Rectal smooth muscle tissue (tissue), 1 donor: Measurements from ENCODE around the gene TGFBR3.

ENCODE experiments used
- H3K27ac ChIP-seq: one replicate; pipeline ENCODE4 v1.7.0; 2013; ENCODE audit warnings: low read depth, low read length, inconsistent platforms
- H3K27me3 ChIP-seq: one replicate; pipeline ENCODE4 v1.7.0; 2013; ENCODE audit warnings: low read length; ENCODE audit not compliant: control insufficient read depth, insufficient read depth
- H3K36me3 ChIP-seq: one replicate; pipeline ENCODE4 v1.7.0; 2013; ENCODE audit warnings: low read length; ENCODE audit not compliant: control insufficient read depth, insufficient read depth
- H3K4me1 ChIP-seq: one replicate; pipeline ENCODE4 v1.7.0; 2013; ENCODE audit warnings: low read length; ENCODE audit not compliant: control insufficient read depth, insufficient read depth
- H3K4me3 ChIP-seq: one replicate; pipeline ENCODE4 v1.7.0; 2013; ENCODE audit warnings: low read length
- H3K9ac ChIP-seq: one replicate; pipeline ENCODE4 v1.7.0; 2013; ENCODE audit warnings: low read length

The TGFBR3 gene

DNA sequence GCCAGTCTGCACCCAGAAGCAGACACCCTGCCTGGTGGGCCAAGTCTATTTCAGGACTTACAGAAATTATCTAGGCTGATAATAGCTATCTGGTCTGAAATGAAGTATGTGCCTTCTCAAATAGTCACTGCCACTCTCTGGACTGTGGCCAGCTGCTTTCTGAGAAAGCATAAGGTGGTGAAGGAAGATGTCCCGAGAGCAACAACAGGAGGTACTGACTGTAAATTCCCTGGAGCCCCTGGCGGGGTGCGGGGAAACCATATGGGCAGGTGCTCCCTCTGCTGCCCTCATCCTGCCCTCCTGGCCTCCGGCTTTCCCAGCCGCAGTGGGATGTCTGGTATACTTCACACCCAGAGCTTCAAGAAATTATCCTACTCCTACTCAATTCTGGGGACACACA, 86.8 kb downstream of the TGFBR3 start:
- H3K4me1 ChIP-seq, result peaks cover 18% of the 10 kb centered on the region
- peak overlapping the region; percentile 26 for H3K27ac ChIP-seq

DNA sequence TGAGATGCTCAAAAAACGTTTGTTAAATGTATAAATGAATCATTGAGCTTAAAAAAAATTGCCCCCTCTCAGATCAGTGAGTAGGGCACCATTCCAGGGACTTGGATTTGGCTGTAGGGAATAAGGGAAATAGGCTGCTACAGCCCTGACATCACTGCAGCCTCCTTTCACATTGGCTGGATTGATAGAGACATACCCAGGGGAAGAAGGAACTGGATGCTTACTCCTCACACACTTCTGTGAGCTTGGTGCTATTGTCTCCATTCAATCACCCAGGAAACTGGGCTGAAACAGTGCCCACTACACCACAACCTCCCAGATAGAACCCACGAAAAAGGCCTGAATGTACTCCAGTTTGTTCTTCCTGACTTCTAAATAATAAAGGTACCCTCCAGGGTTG, 87.2 kb downstream of the TGFBR3 start:
- H3K9ac ChIP-seq, result no peak overlapping the region
- H3K4me3 ChIP-seq, result no peak overlapping the region
- peaks cover 18% of the 10 kb centered on the region for H3K4me1 ChIP-seq
- peak overlapping the region; percentile 26 for H3K27ac ChIP-seq
- H3K36me3 ChIP-seq, result no peaks in the 10 kb centered on the region
- no peaks in the 10 kb centered on the region for H3K27me3 ChIP-seq

More for the DNA sequence above, 86.8 kb downstream of the TGFBR3 start:
- H3K27me3 ChIP-seq, result no peaks in the 10 kb centered on the region
- no peak overlapping the region for H3K9ac ChIP-seq
- H3K4me3 ChIP-seq, result no peak overlapping the region
- no peaks in the 10 kb centered on the region for H3K36me3 ChIP-seq

DNA sequence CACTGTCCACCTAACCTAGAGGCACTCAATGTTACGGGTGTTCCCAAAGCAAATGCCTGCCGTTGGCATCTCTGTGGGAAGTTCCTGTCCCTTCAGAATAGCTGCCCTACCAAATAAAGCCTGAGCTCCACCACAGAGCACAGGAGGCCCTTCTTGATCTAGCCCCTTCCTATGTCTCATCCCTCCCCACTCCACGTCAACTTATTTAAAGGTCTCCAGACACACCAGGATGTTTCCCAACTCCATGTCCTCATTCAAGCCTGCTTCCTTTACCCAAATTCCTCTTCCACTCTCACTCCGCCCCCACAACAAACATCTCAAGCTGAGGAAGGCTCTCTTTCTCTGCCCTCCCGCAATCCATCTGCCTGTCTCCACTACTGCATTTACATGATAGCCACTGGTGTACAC, 87.7 kb downstream of the TGFBR3 start:
- Histone ChIP-seq H3K27ac (peak overlapping the region; percentile 25), H3K27me3 (no peaks in the 10 kb centered on the region), H3K9ac (no peak overlapping the region), H3K4me1 (peaks cover 18% of the 10 kb centered on the region), H3K4me3 (no peak overlapping the region), H3K36me3 (no peaks in the 10 kb centered on the region)

DNA sequence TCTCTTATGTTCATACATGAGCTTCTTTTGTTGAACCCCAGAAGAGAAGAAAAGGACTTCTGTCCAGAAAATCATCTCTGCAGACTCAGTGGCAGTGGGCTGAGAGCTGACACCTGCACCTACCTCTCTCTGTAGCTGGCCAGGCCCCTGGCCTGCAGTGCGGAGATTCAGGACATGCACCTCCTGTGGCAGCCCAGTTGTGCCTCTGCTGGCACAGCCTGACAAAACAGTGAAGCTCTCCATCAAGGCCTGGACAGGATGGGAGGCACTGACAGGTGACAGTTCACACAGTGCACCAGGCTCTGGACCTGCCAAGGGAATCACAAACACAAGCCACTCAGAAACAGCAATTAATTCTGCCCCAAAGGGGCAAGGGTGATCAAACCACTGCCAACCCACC, 88.8 kb downstream of the TGFBR3 start:
- Histone ChIP-seq H3K27ac (no peak overlapping the region), H3K9ac (no peak overlapping the region)

DNA sequence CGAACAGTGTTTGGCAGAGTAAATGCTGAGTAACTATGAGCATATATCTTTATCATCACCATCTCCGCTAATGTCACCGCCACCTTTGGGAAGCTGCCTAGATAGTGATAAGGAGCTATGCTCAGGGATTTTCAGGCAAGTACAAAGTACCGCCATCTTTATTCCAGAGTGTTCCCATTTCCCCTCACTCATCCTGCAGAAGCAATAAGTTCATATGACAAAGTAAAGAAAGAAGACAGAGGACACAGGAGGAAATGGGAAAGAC, 89.6 kb downstream of the TGFBR3 start:
- Histone ChIP-seq H3K4me3 (no peak overlapping the region), H3K27me3 (no peaks in the 10 kb centered on the region), H3K4me1 (peaks cover 33% of the 10 kb centered on the region), H3K9ac (no peak overlapping the region), H3K27ac (peak overlapping the region; percentile 74), H3K36me3 (no peaks in the 10 kb centered on the region)

More for the DNA sequence above, 88.8 kb downstream of the TGFBR3 start:
- H3K27me3 ChIP-seq, result no peaks in the 10 kb centered on the region
- no peaks in the 10 kb centered on the region for H3K36me3 ChIP-seq
- H3K4me1 ChIP-seq, result peaks cover 25% of the 10 kb centered on the region
- H3K4me3 ChIP-seq, result no peak overlapping the region

DNA sequence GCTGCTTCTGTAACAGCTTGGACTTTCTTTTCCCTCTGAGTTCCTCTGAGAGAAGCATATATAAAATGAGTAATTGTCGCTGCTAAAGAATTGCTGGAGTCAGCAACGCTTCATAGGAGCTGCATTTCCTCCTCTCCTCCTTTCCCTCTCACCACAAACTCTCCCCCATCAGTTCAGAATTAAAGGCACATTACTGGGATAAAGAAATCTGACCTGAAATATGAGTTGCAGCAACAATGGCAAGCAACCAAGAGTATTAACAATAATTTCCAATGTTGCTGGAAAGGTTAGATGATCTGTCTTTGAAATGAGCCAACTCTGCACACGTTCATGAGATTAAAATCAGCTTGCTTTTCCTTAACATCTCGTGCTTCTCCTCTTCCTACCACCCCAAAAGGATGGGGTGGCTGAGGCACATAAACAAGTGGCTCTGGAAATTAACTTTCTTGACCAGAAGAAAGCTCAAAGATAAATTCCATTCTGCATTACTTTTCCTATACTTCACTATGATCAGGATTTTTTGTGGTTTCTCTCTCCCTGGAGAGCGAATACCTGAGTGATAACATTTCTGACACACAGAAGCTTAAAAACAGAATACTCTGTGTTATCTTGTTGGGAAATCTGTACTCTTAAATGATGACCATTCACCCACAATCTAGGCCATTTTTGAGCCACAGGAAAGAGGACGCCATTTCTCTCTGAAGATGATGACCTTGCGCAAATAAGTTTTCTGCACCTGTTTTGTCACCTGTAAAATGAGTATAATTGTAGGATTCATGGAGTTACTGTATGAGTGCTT, 90.2 kb downstream of the TGFBR3 start:
- Histone ChIP-seq H3K27me3 (no peaks in the 10 kb centered on the region), H3K27ac (peak overlapping the region; percentile 74), H3K9ac (no peak overlapping the region), H3K36me3 (no peaks in the 10 kb centered on the region), H3K4me3 (no peak overlapping the region), H3K4me1 (peaks cover 34% of the 10 kb centered on the region)

DNA sequence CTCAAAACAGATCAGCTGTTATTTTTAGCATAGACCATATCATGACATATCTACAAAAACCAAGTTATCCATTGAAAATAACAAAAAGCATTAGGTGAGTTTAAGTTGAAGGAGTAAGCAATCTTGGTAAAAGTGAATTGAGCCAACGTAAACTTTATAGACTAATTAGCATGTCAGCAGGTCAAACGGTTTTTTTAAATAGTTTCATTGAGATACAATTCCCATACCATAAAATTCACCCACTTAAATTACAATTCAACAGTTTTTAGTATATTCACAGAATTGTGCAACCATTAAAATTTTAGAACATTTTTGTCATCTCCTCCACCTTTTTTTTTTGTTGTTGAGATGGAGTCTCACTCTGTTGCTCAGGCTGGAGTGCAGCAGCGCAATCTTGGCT, 92.1 kb downstream of the TGFBR3 start:
- no peaks in the 10 kb centered on the region for H3K36me3 ChIP-seq
- H3K9ac ChIP-seq, result no peak overlapping the region
- no peaks in the 10 kb centered on the region for H3K27me3 ChIP-seq
- H3K4me3 ChIP-seq, result no peak overlapping the region
- H3K4me1 ChIP-seq, result peaks cover 39% of the 10 kb centered on the region
- H3K27ac ChIP-seq, result no peak overlapping the region

DNA sequence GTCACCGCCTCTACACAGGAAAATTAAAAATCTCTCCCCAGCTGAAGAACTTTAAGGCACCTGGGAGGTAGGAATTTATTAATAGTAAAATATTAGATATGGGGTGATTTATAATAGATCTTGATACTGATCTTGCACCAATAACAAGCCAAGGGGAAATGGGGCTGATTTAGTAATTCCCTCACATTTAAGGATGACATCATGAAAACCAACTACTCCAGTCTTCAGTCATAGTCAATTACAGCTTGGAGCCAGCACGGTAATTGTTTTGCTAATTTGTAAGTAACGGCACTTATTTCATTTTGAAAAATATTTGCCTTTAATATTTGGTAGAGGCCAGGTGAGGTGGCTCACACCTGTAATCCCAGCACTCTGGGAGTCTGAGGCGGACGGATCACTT, 92.8 kb downstream of the TGFBR3 start:
- no peak overlapping the region for H3K9ac ChIP-seq
- peaks cover 44% of the 10 kb centered on the region for H3K4me1 ChIP-seq
- no peak overlapping the region for H3K4me3 ChIP-seq
- H3K36me3 ChIP-seq, result no peaks in the 10 kb centered on the region
- H3K27me3 ChIP-seq, result no peaks in the 10 kb centered on the region
- peak overlapping the region; percentile 59 for H3K27ac ChIP-seq

DNA sequence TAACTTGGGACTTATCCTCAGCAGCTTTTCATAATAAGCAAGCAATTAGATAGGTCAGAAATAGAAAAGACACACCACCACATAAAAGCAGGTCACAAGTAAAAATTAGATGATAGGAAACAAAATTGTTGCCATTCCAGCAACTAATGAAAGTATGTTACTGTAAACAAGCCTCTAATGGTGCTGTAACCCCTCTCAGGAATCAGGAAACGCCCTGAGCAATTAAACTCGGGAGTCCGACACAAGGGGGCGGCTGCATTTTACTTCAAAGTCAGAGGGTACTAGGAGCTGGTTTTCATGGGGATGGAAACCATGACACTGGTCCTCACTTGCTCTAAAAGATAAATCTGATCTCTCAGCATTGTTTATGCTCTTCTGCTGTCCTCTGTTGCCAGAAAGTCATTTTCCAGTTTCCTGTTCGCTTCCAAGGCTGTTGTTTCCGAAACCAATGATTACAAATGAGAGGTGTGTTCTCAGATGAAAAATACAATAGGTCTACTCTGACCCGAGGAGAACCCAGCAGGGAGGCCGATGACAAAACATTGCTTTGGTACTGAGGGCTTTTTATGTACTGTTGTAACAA, 93.4 kb downstream of the TGFBR3 start:
- no peaks in the 10 kb centered on the region for H3K27me3 ChIP-seq
- peaks cover 46% of the 10 kb centered on the region for H3K4me1 ChIP-seq
- peak overlapping the region; percentile 59 for H3K27ac ChIP-seq
- H3K36me3 ChIP-seq, result no peaks in the 10 kb centered on the region
- no peak overlapping the region for H3K4me3 ChIP-seq
- no peak overlapping the region for H3K9ac ChIP-seq

DNA sequence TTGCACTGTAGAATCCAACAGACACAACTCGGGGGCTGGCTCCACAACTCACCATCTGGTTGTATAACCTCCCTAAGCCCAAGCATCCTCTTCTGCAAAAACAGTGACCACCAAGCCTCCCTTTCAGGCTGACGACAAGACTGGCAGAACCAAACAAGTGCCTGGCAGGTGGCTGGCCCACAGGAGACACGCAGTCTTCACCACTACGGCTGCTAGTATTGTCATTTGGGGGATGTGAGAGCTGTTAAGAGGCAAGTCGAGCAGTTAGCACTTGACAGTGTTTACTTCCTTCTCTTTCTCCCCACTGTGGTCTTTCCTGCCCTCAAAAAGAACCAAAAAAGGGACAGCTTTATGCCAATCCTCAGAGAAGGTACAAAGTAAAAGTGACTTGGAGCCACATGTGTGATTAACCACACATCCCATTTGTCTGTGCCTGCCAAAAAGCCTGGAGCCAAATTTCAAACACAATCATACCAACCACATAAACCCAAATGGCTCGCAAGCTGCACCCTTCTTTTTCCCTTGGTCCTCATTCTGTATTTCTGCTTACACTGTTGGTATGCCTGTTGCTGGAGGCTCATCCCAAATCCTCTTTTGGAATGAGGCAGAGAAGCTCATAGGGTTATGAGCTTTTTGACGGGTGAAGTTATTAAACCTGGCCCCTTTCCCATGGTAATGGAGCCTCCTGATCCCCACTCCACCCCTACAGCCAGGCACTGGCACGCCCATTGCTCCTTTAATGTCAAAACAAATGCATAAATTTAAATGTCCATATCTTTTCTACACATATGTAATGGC, 94.1 kb downstream of the TGFBR3 start:
- Histone ChIP-seq H3K27me3 (no peaks in the 10 kb centered on the region), H3K4me3 (no peak overlapping the region), H3K9ac (no peak overlapping the region), H3K4me1 (peaks cover 46% of the 10 kb centered on the region), H3K27ac (peak overlapping the region; percentile 59), H3K36me3 (no peaks in the 10 kb centered on the region)

DNA sequence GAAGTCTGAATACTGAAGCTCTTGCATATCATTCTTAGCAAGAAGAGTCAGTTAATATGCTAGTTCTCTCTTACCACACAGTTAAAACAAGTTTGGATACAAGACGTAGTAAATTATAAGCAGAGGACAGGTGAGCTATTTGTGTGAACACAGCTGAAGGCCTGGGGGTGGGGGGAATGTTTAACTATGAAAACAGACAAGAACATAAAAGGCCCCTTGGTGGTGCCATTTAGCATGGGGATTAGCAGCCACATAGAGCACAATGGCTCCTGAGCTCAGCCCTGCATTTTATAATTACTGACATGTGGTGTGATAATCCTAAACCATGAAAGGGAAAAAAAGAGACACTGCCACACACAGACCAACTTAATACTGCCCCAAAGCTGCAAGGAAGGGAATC, 94.8 kb downstream of the TGFBR3 start:
- no peak overlapping the region for H3K9ac ChIP-seq
- H3K27ac ChIP-seq, result peak overlapping the region; percentile 59
- H3K4me1 ChIP-seq, result peaks cover 46% of the 10 kb centered on the region

DNA sequence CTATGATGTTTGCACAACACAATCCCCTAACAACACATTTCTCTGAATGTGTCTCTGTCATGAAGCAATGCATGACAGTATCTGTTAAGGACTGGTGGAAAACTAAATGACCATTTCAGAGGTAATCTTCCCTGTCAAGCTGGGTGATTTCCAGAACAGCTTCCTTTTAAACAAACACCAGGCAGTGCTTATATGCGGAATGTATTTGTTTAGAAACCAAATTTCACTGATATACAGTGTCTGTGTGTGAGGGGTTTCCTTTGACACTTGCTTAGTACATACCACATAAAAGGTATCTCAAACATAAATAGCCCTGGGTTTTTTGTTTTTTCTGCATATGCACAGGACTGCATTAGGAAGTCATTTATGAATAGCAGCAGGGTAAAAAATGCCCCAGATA, 95.6 kb downstream of the TGFBR3 start:
- H3K36me3 ChIP-seq, result no peaks in the 10 kb centered on the region
- H3K9ac ChIP-seq, result no peak overlapping the region
- H3K27me3 ChIP-seq, result no peaks in the 10 kb centered on the region
- no peak overlapping the region for H3K4me3 ChIP-seq
- peaks cover 39% of the 10 kb centered on the region for H3K4me1 ChIP-seq
- H3K27ac ChIP-seq, result peak overlapping the region; percentile 12

More for the DNA sequence above, 94.8 kb downstream of the TGFBR3 start:
- H3K4me3 ChIP-seq, result no peak overlapping the region
- H3K36me3 ChIP-seq, result no peaks in the 10 kb centered on the region
- H3K27me3 ChIP-seq, result no peaks in the 10 kb centered on the region
